Suprapubic skin (tissue), 4 donors: ENCODE data around the gene P2RX2. TPM values are rescaled to one million over a fixed set of nuclear protein-coding genes. Genes with fewer than 3 reads are reported as not detected.

Experiments used
- DNase-seq, 2 donors: peaks; one replicate each; pipeline ENCODE4 v3.0.0-alpha.2; 2019; ENCODE audit warnings: low spot score in 2 of 2
- H3K27ac ChIP-seq: fragments of 200-600 bp; sonication (generic); one replicate; pipeline ENCODE4 v1.5.1; 2019
- H3K27me3 ChIP-seq: fragments of 200-600 bp; sonication (generic); one replicate; pipeline ENCODE4 v1.5.1; 2019
- H3K36me3 ChIP-seq: fragments of 200-600 bp; sonication (generic); one replicate; pipeline ENCODE4 v1.5.1; 2019
- H3K4me1 ChIP-seq: fragments of 200-600 bp; sonication (generic); one replicate; pipeline ENCODE4 v1.5.1; 2019
- H3K4me3 ChIP-seq: fragments of 200-600 bp; sonication (generic); one replicate; pipeline ENCODE4 v1.5.1; 2019; ENCODE audit warnings: mild to moderate bottlenecking
- H3K9me3 ChIP-seq: fragments of 200-600 bp; sonication (generic); one replicate; pipeline ENCODE4 v1.5.1; 2019
- EP300 ChIP-seq: sonication (generic); formaldehyde crosslinking; IDR thresholded peaks from one replicate; pipeline ENCODE4 v1.6.1; 2017; ENCODE audit warnings: antibody characterized with exemption
- POLR2A ChIP-seq, 2 donors: fragments of 450-650 bp; IDR thresholded peaks; one replicate each; pipeline ENCODE4 v1.6.1; 2017; ENCODE audit warnings: antibody characterized with exemption in 2 of 2, mild to moderate bottlenecking in 2 of 2, moderate library complexity in 2 of 2
- POLR2AphosphoS5 ChIP-seq, 3 donors: sonication (generic); formaldehyde crosslinking; IDR thresholded peaks; one replicate each; pipeline ENCODE4 v1.6.1; 2017; ENCODE audit warnings: antibody characterized with exemption in 3 of 3
- WGBS: methylation state at CpG from one replicate; pipeline ENCODE4 v1.1.5; 2018; 5-methylcytosine and 5-hydroxymethylcytosine counted together
- total RNA-seq, 4 donors: library from RNA; depleted of rRNA; stranded (reverse); fragments of >200 nt; gene quantifications; one replicate each; pipeline ENCODE4 v1.1.0, GENCODE V29; 2016
- TF ChIP-seq, protein P1 (sequence below), 2 donors: fragments of 200-600 bp in 1 of 2; fragments of 450-650 bp in 1 of 2; sonication (generic) in 1 of 2; IDR thresholded peaks; one replicate each; pipeline ENCODE4 v1.5.1; 2016 to 2019; ENCODE audit warnings: antibody characterized with exemption in 2 of 2, mild to moderate bottlenecking in 1 of 2, moderate library complexity in 1 of 2

P2RX2 gene
- total RNA-seq, 4 donors from 2014 or later: not detected

- Histone ChIP-seq H3K27me3 (peaks cover 65% of the 10 kb centered on the region), H3K4me1 (peaks cover 28% of the 10 kb centered on the region), H3K4me3 (peak overlapping the region; percentile 32), H3K27ac (peak overlapping the region; percentile 46), H3K9me3 (no peaks in the 10 kb centered on the region), H3K36me3 (no peaks in the 10 kb centered on the region)
- TF ChIP-seq, protein P1, sequence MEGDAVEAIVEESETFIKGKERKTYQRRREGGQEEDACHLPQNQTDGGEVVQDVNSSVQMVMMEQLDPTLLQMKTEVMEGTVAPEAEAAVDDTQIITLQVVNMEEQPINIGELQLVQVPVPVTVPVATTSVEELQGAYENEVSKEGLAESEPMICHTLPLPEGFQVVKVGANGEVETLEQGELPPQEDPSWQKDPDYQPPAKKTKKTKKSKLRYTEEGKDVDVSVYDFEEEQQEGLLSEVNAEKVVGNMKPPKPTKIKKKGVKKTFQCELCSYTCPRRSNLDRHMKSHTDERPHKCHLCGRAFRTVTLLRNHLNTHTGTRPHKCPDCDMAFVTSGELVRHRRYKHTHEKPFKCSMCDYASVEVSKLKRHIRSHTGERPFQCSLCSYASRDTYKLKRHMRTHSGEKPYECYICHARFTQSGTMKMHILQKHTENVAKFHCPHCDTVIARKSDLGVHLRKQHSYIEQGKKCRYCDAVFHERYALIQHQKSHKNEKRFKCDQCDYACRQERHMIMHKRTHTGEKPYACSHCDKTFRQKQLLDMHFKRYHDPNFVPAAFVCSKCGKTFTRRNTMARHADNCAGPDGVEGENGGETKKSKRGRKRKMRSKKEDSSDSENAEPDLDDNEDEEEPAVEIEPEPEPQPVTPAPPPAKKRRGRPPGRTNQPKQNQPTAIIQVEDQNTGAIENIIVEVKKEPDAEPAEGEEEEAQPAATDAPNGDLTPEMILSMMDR (IDR thresholded peaks at IDR 0.05): no peak
- no peak for TF ChIP-seq POLR2AphosphoS5 (IDR thresholded peaks at IDR 0.05)
- TF ChIP-seq EP300: no peak
- no peak for TF ChIP-seq POLR2A (IDR thresholded peaks at IDR 0.05)
- no peak for DNase-seq
- WGBS: 51% methylated on average over 24 of the region's 29 CpGs
Measured at GRCh38 chr12:132602572-132603239, 15.9 kb upstream of the P2RX2 start.

DNA sequence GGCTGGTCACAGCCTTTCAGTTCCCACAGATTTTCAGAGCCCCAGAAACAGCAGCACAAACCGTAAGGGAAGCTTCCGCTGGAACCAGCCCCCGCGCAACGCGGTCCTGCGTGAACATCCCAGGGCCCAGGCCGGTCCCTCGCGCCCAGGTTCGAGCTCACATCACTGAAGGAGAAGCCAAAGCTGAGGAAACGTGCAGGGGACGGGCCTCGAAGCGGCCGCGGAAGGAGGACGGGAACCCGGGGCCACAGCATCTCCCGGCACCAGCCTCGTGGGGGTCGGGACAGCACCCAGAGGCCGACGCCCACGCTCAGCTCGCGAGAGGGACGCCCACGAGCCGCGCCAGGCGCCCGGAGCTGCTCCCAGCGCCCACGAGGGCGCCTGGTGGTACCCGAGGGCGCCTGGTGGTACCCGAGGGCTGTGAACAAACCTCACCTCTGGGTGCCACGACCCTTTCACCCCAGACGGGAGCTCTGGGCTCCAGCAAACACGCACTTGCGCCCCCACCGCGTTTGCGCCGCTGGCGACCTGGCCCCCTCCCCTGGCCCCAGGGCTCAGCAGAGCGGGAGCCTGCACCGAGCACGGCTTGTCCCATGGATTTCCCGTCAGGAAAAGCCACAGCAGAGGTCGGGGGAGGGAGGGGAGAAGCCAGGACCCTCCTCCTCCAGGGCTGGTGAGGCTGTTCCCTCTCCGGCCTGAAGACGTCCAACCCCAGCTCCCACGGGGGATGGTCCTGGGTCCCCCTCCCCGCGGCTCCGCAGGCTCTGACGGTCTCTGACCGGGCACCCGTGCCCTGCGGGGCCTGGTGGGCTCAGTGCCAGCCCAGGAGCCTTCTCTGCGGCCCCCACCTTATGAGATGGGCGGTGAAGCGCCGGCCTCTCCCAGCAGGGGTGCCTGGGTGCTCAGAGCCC lies 15.1 kb upstream of the P2RX2 start:
- Histone ChIP-seq H3K27ac (peak overlapping the region; percentile 46), H3K27me3 (peaks cover 73% of the 10 kb centered on the region), H3K4me1 (peaks cover 28% of the 10 kb centered on the region), H3K9me3 (no peaks in the 10 kb centered on the region), H3K4me3 (peak overlapping the region; percentile 32), H3K36me3 (no peaks in the 10 kb centered on the region)
- TF ChIP-seq, protein P1 (IDR thresholded peaks at IDR 0.05): no peak
- TF ChIP-seq POLR2AphosphoS5 (IDR thresholded peaks at IDR 0.05) (no peak), POLR2A (IDR thresholded peaks at IDR 0.05) (no peak), EP300 (no peak)
- WGBS: 23% methylated on average over 18 of the region's 67 CpGs
- no peak for DNase-seq

GRCh38 chr12:132604151-132604618 lies 14.4 kb upstream of the P2RX2 start:
- Histone ChIP-seq H3K27ac (peak overlapping the region; percentile 46), H3K4me1 (peaks cover 23% of the 10 kb centered on the region), H3K27me3 (peaks cover 78% of the 10 kb centered on the region), H3K9me3 (no peaks in the 10 kb centered on the region), H3K36me3 (no peaks in the 10 kb centered on the region), H3K4me3 (peak overlapping the region; percentile 32)
- 0% methylated on average over 5 of the region's 26 CpGs for WGBS
- DNase-seq: no peak
- TF ChIP-seq POLR2A (IDR thresholded peaks at IDR 0.05) (no peak), POLR2AphosphoS5 (IDR thresholded peaks at IDR 0.05) (no peak), EP300 (no peak)
- TF ChIP-seq, protein P1 (IDR thresholded peaks at IDR 0.05): no peak

- 73% methylated on average over 9 of the region's 16 CpGs for WGBS
- no peak overlapping the region for H3K4me3 ChIP-seq
- H3K27me3 ChIP-seq: peaks cover 85% of the 10 kb centered on the region
- H3K9me3 ChIP-seq: no peaks in the 10 kb centered on the region
- H3K36me3 ChIP-seq: no peaks in the 10 kb centered on the region
- H3K4me1 ChIP-seq: peaks cover 25% of the 10 kb centered on the region
- H3K27ac ChIP-seq: no peak overlapping the region
- TF ChIP-seq POLR2AphosphoS5 (IDR thresholded peaks at IDR 0.05) (no peak), EP300 (no peak), POLR2A (IDR thresholded peaks at IDR 0.05) (no peak)
- TF ChIP-seq, protein P1 (IDR thresholded peaks at IDR 0.05): no peak
- DNase-seq: no peak
Measured at GRCh38 chr12:132604668-132605441, 13.7 kb upstream of the P2RX2 start.
